ENCODE results near the gene C6orf136.
A peak's percentile ranks its signal among the peaks of the same experiment; 100 is the strongest.

Gene C6orf136

DNA sequence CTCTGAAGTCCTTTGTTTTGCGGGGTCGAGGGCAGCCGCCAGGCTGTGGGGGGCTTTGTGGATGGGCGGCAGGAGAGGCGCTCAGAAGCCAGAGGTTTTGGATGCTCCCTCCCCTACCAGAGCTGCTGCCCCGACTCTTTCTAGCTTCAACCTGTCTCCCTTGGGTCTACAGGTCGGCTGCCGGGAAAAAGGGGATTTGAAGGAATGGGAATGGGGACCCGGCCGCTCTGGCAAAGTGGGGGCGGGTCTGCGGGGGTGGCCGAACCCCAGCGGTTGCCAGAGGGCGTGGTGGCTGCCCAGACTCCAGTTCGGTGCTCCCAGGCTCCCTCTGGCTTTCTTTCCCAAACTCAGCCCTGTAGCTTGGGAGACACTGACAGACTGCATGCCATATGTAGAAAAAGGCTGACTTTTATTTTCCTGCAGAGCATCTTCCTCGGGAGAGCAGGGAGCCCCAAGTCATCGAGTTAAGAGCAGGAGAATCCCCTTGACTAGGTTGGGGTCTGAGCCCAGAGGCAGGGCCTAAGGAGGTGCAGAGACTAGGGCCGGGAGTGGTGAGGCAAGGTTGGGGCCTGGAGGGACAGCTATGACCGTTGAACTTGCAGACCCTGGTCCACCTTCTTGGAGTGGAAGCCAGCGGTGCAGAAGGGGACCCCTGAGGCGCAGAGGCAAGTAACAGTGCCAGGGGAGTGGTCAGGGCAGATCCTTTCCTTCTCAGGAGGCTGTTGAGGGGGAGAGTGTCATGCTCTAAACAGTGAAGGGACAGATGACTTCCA is 40.9 kb downstream of the C6orf136 start:
- DNase-seq, result no peak

DNA sequence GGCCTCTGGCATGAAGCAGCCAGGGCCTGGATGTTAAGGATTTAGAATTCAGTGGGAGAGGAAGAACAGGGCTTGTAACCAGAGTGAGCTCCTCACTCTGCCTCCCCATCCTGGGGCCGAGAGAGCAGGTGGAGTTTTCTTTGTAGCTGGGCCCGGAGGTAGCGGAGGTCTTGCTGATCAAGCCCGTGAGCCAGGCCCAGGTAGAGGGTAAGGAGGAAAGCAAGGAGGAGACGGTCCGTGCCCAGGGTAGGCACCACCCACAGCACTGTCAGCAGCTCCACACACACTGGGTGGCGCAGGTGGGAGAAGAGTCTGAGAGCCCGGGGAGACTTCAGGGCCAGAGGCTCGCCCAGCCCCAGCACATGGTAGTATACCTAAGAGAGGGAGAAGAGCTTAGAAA is 41.6 kb downstream of the C6orf136 start:
- no peak for DNase-seq

DNA sequence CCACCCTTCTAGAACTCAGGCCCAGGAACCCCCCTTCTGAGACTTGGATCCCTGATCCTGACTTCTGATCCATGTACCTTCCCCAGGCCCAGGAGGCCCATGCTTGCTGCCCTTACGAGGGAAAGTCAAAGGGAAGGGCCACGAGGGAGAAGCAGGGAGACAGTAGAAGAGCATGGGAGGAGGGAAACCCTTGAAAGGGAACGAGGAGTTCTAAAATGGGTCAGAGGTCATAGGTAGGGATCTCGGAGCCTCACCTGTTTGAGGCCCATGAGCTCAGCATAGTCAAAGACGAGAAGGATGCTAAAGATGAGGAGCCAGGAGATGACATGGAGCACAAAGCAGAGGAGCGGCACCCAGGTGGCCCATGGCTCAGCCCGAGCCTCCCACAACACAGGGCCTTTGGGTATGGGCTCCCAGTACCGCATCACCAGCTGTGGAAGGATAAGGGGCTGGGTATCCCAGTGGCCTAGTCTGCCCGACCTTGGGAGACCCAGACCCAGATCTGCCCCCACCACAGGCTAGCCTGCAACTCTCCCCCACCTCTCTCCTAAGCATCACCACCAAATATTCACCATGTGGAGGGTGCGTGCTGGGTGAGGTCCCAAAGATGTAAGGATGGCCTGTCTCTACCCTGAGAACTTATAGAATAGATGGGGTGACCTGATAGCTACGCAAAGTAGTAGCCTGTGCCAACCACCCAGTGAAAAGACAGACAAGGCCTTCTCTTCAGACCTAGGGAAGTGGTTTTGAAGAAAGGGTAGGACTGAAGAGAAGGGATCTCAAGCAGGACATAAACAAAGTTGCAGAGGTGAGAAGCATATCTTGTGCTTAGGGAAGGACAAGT is 42.3 kb downstream of the C6orf136 start:
- no peak for DNase-seq

DNA sequence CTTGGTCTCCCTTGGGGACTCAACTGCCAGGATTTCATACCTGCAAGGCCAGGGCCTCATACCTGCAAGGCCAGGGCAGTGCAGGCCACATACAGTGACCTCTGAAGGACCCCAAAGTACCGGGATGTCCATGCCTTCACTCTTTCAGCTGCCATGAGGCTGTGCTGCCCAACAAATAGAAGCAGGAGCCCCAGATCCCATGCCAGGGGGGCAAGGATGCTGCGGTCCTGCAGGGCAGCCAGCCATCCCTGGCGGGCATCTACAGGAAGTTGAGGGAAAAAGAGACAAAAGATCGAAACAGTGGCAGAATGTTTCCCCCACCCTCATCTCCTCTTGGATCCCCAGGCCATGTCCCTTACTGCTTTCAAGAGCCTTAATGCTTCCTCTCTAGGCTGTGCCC is 43.1 kb downstream of the C6orf136 start:
- DNase-seq, result no peak

DNA sequence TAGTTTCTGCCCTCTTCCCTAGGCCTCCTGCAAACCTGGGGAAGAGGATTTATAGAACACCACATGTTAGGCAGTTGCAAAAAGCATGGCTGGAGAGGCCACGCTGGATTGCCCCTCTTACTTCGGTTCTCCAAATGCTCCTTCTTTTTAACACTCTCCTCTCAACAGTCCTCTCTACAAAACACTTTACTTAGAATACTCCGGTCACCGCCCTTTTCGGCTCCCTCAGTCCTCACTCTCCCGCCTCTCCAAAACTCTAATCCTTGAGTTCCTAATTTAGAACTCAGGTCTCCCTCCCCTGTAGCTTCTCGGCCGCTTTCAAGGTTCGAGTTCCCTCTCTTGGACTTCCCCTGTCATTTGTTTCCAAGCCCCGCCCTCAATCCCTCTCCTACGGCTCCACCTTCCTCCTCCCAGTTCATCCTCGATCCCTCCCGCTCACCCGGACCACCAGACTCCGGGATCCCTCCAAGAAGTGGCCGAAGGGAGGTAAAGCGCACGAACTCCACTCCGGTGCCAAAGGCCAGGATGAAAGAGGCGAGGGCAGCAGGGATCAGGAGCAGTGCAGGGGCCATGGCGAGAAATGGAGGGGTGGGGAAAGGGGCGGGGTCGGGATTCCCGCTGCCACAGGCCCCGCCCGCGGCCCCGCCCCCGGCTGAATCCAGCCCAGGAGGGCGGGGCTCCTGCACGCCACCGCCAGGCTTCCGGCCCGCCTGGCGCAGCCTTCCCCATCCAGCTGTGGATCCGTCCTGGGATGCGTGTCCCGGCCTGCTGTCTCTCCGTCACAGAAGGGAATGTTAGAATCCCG is 43.7 kb downstream of the C6orf136 start, which contains the start of gene NRM:
Gene NRM, minus strand, starts transcription at position 582 of the 805 bp plus-strand sequence. Its CDS starts 10 bp downstream, at position 572.
- DNase-seq, result peak; percentile 36

DNA sequence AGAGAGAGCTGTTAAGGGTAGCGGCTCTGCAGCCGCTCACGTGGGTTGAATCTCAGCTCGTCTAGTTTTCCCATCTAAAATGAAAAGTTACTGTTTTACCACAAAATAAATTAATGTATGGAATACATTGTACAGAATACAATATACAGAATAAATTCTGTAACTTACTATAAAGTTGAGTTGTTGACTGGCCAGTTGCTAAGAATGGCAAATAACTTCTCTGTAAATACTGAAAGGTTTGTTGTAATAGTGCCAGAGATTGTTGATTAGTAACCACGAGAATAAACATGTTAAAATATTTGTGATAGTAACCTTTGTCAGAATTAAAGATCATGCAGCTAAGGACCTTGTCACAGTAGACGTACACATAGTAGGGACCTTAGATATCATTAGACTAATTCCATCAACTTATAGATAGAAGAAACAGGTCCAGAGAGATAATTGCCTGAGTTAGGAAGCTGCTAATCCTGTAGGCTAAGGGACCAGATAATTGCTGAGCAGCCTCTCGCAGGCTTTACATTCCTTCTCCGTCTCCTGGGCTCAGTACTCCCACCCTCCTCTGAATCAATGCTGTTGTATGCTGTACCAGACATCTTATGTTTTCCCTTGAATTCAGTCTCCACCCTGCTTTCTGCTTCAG is 44.4 kb downstream of the C6orf136 start:
- no peak for DNase-seq

DNA sequence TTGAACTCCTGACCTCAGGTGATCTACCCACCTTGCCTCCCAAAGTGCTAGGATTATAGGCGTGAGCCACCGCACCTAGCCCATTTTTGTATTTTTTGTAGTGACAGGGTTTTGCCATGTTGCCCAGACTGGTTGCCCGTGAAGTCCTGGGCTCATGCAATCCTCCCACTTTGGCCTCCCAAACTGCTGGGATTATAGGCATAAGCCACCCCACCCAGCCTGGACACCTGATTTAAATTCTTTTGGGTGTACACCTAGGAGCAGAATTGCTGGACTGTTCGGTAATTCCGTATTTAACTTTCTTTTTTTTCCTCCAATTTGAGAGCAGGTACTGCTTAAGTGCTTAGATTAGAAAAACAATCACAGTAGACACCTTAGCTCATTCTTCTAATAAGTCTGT is 49.5 kb downstream of the C6orf136 start:
- no peak for DNase-seq

DNA sequence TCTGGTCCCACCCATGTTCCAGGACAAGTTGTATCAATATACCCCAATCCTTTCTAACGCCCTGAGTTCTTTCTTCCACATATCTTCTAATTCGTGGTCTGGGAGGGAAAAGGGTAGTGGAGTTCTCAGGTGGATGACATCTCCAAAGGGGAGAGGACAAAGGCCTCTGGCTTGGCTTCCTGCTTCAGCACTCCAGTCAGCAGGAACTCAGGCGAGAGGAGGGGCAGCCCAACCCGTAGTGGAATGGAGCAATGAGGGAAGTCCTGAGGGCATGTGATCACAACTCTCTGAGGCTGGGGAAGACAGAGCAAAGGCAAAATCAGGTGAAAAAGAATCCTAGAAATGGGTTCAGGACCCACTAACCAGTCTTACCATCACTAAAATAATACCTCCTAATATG is 53.4 kb downstream of the C6orf136 start:
- no peak for DNase-seq

Measured in NCI-H2107 (cell line).